HEK293 (cell line): ENCODE measurements around the gene AKAP12.

ENCODE experiments used
- CTCF ChIA-PET: fragments of 350-600 bp; formaldehyde crosslinking; extraction: SDS; loops from one replicate; lab custom pipeline; 2021; ENCODE audit warnings: antibody characterized with exemption; lab: Yijun Ruan, JAX
- POLR2A ChIA-PET: fragments of 300-600 bp; formaldehyde crosslinking; extraction: SDS; loops from one replicate; lab custom pipeline; 2020; ENCODE audit warnings: antibody characterized with exemption, inconsistent platforms; lab: Yijun Ruan, JAX
- H3K27ac ChIP-seq: fragments of 200-500 bp; sonication (Bioruptor generic); 2 replicates; pipeline ENCODE4 v1.5.1; 2014; ENCODE audit warnings: low read depth, low read length, control low read depth, inconsistent platforms; ENCODE audit errors: extremely low read depth
- H3K36me3 ChIP-seq, 2 experiments: fragments of 200-500 bp in 1 of 2; sonication (Bioruptor generic) in 1 of 2; 1 replicate in 1 of 2; 2 replicates in 1 of 2; pipeline ENCODE4 v1.5.1; 2014 to 2017; ENCODE audit warnings: inconsistent platforms in 2 of 2, low read length in 2 of 2; ENCODE audit not compliant: control insufficient read depth in 2 of 2, insufficient read depth in 1 of 2
- H3K4me1 ChIP-seq: fragments of 200-500 bp; sonication (Bioruptor generic); 2 replicates; pipeline ENCODE4 v1.5.1; 2014; ENCODE audit warnings: mild to moderate bottlenecking, low read length, inconsistent platforms; ENCODE audit not compliant: control insufficient read depth, insufficient read depth
- H3K4me3 ChIP-seq: 2 replicates; pipeline ENCODE4 v1.5.1; 2011; ENCODE audit warnings: low read depth, mild to moderate bottlenecking, control low read depth, low read length, moderate library complexity
- H3K9me3 ChIP-seq: fragments of 200-500 bp; sonication (Bioruptor generic); 2 replicates; pipeline ENCODE4 v1.5.1; 2014; ENCODE audit warnings: low read depth, low read length, inconsistent platforms; ENCODE audit not compliant: control insufficient read depth, insufficient read depth
- FEZF1 ChIP-seq: fragments of 450-650 bp; formaldehyde crosslinking; IDR thresholded peaks from 2 replicates; pipeline ENCODE4 v1.5.1; 2016; ENCODE audit warnings: missing biosample characterization, missing genetic modification characterization
- GLIS2 ChIP-seq: fragments of 450-650 bp; formaldehyde crosslinking; IDR thresholded peaks from 2 replicates; pipeline ENCODE4 v1.5.1; 2016; ENCODE audit warnings: missing biosample characterization, missing genetic modification characterization
- MZF1 ChIP-seq: fragments of 450-650 bp; formaldehyde crosslinking; IDR thresholded peaks from 2 replicates; pipeline ENCODE4 v1.5.1; 2017; ENCODE audit warnings: missing biosample characterization, missing genetic modification characterization, borderline replicate concordance
- OSR2 ChIP-seq: fragments of 450-650 bp; formaldehyde crosslinking; IDR thresholded peaks from 2 replicates; pipeline ENCODE4 v1.5.1; 2016; ENCODE audit warnings: missing biosample characterization, missing genetic modification characterization
- SETDB1 ChIP-seq: IDR thresholded peaks from one replicate; pipeline ENCODE4 v1.6.1; 2017; ENCODE audit warnings: mild to moderate bottlenecking, low read length, moderate library complexity, mixed read lengths; ENCODE audit not compliant: insufficient read length
- SP2 ChIP-seq: fragments of 450-650 bp; formaldehyde crosslinking; IDR thresholded peaks from 2 replicates; pipeline ENCODE4 v1.5.1; 2016; ENCODE audit warnings: missing biosample characterization, missing genetic modification characterization
- SP7 ChIP-seq: fragments of 450-650 bp; formaldehyde crosslinking; IDR thresholded peaks from 2 replicates; pipeline ENCODE4 v1.5.1; 2016; ENCODE audit warnings: missing biosample characterization, missing genetic modification characterization
- TRIM28 ChIP-seq: IDR thresholded peaks from 2 replicates; pipeline ENCODE4 v1.6.1; 2011; ENCODE audit warnings: low read length, control low read depth, borderline replicate concordance
- ZBTB1 ChIP-seq: fragments of 450-650 bp; formaldehyde crosslinking; IDR thresholded peaks from 2 replicates; pipeline ENCODE4 v1.5.1; 2016; ENCODE audit warnings: missing biosample characterization, missing genetic modification characterization
- ZBTB17 ChIP-seq: fragments of 450-650 bp; formaldehyde crosslinking; IDR thresholded peaks from 2 replicates; pipeline ENCODE4 v1.5.1; 2016; ENCODE audit warnings: missing biosample characterization, missing genetic modification characterization
- ZNF146 ChIP-seq: fragments of 450-650 bp; formaldehyde crosslinking; IDR thresholded peaks from 2 replicates; pipeline ENCODE4 v1.5.1; 2016; ENCODE audit warnings: missing biosample characterization, missing genetic modification characterization
- ZNF157 ChIP-seq: fragments of 450-650 bp; formaldehyde crosslinking; IDR thresholded peaks from 2 replicates; pipeline ENCODE4 v1.5.1; 2016; ENCODE audit warnings: missing biosample characterization, missing genetic modification characterization
- ZNF19 ChIP-seq: fragments of 450-650 bp; formaldehyde crosslinking; IDR thresholded peaks from 2 replicates; pipeline ENCODE4; 2016; ENCODE audit warnings: missing biosample characterization, missing genetic modification characterization, low read depth
- ZNF274 ChIP-seq, 2 experiments: fragments of 200-500 bp in 1 of 2; fragments of 450-650 bp in 1 of 2; sonication (Bioruptor generic) in 1 of 2; formaldehyde crosslinking in 1 of 2; IDR thresholded peaks; 2 replicates each; pipeline versions ENCODE4 v1.5.1 to v1.6.1; 2014 to 2016; ENCODE audit warnings: borderline replicate concordance in 1 of 2, inconsistent platforms in 1 of 2, low read length in 1 of 2, missing biosample characterization in 1 of 2, missing genetic modification characterization in 1 of 2
- ZNF324 ChIP-seq: fragments of 450-650 bp; formaldehyde crosslinking; IDR thresholded peaks from 2 replicates; pipeline ENCODE4 v1.5.1; 2016; ENCODE audit warnings: missing biosample characterization, missing genetic modification characterization
- ZNF37A ChIP-seq: fragments of 450-650 bp; IDR thresholded peaks from 2 replicates; pipeline ENCODE4 v1.5.1; 2018; ENCODE audit warnings: missing biosample characterization, missing genetic modification characterization
- ZNF423 ChIP-seq: fragments of 450-650 bp; formaldehyde crosslinking; IDR thresholded peaks from 2 replicates; pipeline ENCODE4 v1.5.1; 2016; ENCODE audit warnings: missing biosample characterization, missing genetic modification characterization
- ZNF48 ChIP-seq: fragments of 450-650 bp; formaldehyde crosslinking; IDR thresholded peaks from 2 replicates; pipeline ENCODE4 v1.5.1; 2016; ENCODE audit warnings: missing biosample characterization, missing genetic modification characterization
- ZNF660 ChIP-seq: fragments of 450-650 bp; IDR thresholded peaks from 2 replicates; pipeline ENCODE4 v1.5.1; 2018; ENCODE audit warnings: missing biosample characterization, mild to moderate bottlenecking, missing genetic modification characterization
- ZNF843 ChIP-seq: fragments of 450-650 bp; formaldehyde crosslinking; IDR thresholded peaks from 2 replicates; pipeline ENCODE4 v1.5.1; 2016; ENCODE audit warnings: missing biosample characterization, missing genetic modification characterization
- TF ChIP-seq, protein P1 (sequence below): fragments of 450-650 bp; formaldehyde crosslinking; IDR thresholded peaks from 2 replicates; pipeline ENCODE4 v1.5.1; 2016; ENCODE audit warnings: missing biosample characterization, missing genetic modification characterization
- TF ChIP-seq, protein P2 (sequence below): fragments of 450-650 bp; formaldehyde crosslinking; IDR thresholded peaks from 2 replicates; pipeline ENCODE4 v1.5.1; 2017; ENCODE audit warnings: missing biosample characterization, missing genetic modification characterization
- TF ChIP-seq, protein P3 (sequence below): fragments of 450-650 bp; formaldehyde crosslinking; IDR thresholded peaks from 2 replicates; pipeline ENCODE4 v1.5.1; 2016; ENCODE audit warnings: missing biosample characterization, missing genetic modification characterization, borderline replicate concordance
- TF ChIP-seq, protein P4 (sequence below): fragments of 450-650 bp; formaldehyde crosslinking; IDR thresholded peaks from 2 replicates; pipeline ENCODE4 v1.5.1; 2016; ENCODE audit warnings: missing biosample characterization, missing genetic modification characterization
- TF ChIP-seq, protein P5 (sequence below): fragments of 450-650 bp; formaldehyde crosslinking; IDR thresholded peaks from 2 replicates; pipeline ENCODE4 v1.5.1; 2016; ENCODE audit warnings: missing biosample characterization, missing genetic modification characterization
- TF ChIP-seq, protein P6 (sequence below): fragments of 450-650 bp; formaldehyde crosslinking; IDR thresholded peaks from 2 replicates; pipeline ENCODE4 v1.5.1; 2016; ENCODE audit warnings: missing biosample characterization, missing genetic modification characterization

AKAP12 gene

DNA sequence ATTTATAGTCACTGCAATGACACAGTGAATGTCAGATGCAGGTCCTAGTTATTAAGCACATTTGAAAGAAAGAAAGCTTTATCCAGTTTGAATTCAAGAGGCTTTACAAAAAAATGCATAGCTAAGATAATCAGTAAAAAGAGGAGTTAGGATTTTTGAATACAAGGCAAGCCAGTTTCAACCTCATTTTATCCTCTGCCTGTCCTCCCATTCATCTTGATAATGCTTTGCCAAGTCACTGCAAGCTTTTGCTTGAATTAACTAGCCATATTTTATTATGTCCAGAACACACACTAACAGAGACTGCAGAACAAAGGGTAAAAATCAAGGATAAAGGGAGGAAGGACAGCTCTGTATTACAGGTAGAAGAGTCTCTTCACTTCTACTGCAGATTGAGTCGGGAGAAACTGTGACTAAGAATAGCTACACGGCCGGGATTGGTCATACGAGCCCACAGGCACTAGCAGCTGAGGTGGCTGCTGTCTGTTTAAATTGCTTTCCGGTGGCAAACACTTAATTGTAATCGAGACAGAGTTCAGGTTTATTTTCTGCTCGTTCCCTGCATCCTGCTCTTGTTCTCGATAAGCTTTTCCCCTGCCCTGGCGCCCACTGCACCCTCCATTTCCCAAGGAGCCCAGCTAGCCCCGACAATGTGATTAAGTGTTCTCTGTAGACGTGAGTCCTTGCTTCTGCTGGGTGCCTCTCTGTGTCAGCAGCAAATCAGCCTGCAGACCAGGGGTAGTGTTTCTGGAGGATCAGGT lies 30.5 kb upstream of the AKAP12 start:
- no peak overlapping the region for H3K27ac ChIP-seq
- CTCF ChIA-PET: interaction anchor here (0.6 to 2.2 kb wide), 5 partner anchors 80 to 394 kb away, joined by 3 to 12 read pairs (median 3); no protein-coding TSS in a partner anchor
- TF ChIP-seq SP7 (tag by site-specific recombination): no peak
- no peak for TF ChIP-seq ZNF146 (tag by site-specific recombination)
- TF ChIP-seq TRIM28: peak; percentile 75
- TF ChIP-seq OSR2 (tag by site-specific recombination): 0 out of 2 replicates have a peak, but pooled peaks have one; percentile 13
- TF ChIP-seq ZBTB17 (tag by site-specific recombination): peak; percentile 64
- no peak for TF ChIP-seq MZF1 (tag by site-specific recombination)
- TF ChIP-seq ZNF274 (IDR thresholded peaks at IDR 0.05; ENCODE audit: low read length): no peak
- peak; percentile 39; the same call in 1 of the 2 replicates for TF ChIP-seq ZNF274 (tag by site-specific recombination; IDR thresholded peaks at IDR 0.05; ENCODE audit: borderline replicate concordance)
- no peak for TF ChIP-seq ZBTB1 (tag by site-specific recombination)
- TF ChIP-seq, protein P1, sequence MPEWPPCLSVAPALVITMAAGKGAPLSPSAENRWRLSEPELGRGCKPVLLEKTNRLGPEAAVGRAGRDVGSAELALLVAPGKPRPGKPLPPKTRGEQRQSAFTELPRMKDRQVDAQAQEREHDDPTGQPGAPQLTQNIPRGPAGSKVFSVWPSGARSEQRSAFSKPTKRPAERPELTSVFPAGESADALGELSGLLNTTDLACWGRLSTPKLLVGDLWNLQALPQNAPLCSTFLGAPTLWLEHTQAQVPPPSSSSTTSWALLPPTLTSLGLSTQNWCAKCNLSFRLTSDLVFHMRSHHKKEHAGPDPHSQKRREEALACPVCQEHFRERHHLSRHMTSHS: no peak
- TF ChIP-seq, protein P2, sequence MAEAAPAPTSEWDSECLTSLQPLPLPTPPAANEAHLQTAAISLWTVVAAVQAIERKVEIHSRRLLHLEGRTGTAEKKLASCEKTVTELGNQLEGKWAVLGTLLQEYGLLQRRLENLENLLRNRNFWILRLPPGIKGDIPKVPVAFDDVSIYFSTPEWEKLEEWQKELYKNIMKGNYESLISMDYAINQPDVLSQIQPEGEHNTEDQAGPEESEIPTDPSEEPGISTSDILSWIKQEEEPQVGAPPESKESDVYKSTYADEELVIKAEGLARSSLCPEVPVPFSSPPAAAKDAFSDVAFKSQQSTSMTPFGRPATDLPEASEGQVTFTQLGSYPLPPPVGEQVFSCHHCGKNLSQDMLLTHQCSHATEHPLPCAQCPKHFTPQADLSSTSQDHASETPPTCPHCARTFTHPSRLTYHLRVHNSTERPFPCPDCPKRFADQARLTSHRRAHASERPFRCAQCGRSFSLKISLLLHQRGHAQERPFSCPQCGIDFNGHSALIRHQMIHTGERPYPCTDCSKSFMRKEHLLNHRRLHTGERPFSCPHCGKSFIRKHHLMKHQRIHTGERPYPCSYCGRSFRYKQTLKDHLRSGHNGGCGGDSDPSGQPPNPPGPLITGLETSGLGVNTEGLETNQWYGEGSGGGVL (tag by site-specific recombination): no peak
- peak overlapping the region; percentile 27 for H3K4me3 ChIP-seq
- H3K36me3 ChIP-seq: no peaks in the 10 kb centered on the region
- no peaks in the 10 kb centered on the region for H3K9me3 ChIP-seq
- POLR2A ChIA-PET: interaction anchor here (0.6 kb wide), 2 partner anchors 36 to 225 kb away, joined by 4 read pairs; no protein-coding TSS in a partner anchor
- H3K4me1 ChIP-seq: no peaks in the 10 kb centered on the region; the same call in 1 of the 2 replicates

DNA sequence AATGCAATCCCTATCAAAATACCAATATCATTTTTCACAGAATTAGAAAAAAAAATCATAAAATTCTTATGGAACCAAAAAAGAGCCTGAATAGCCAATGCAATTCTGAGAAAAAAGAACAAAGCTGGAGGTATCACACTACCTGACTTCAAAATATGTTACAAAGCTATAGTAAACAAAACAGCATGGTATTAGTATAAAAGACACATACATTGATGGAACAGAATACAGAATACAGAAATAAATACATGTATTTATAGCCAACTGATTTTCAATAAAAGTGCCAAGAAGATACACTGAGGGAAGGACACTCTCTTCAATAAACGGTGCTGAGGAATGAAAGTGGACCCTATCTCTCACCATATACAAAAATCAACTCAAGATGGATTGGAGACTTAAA lies 28.7 kb upstream of the AKAP12 start:
- H3K9me3 ChIP-seq: no peaks in the 10 kb centered on the region
- no peak overlapping the region for H3K27ac ChIP-seq
- H3K4me1 ChIP-seq: no peaks in the 10 kb centered on the region; the same call in 1 of the 2 replicates
- H3K36me3 ChIP-seq: no peaks in the 10 kb centered on the region
- H3K4me3 ChIP-seq: no peak overlapping the region
- CTCF ChIA-PET: interaction anchor here (1.0 kb wide), 1 partner anchor 197 kb away, joined by 4 read pairs; no protein-coding TSS in a partner anchor
- POLR2A ChIA-PET: interaction anchor here (0.7 kb wide), 2 partner anchors 31 to 185 kb away, joined by 6 to 8 read pairs; no protein-coding TSS in a partner anchor
- no peak for TF ChIP-seq ZNF423 (tag by site-specific recombination)
- no peak for TF ChIP-seq FEZF1 (tag by site-specific recombination)
- no peak for TF ChIP-seq GLIS2 (tag by site-specific recombination)
- TF ChIP-seq, protein P3, sequence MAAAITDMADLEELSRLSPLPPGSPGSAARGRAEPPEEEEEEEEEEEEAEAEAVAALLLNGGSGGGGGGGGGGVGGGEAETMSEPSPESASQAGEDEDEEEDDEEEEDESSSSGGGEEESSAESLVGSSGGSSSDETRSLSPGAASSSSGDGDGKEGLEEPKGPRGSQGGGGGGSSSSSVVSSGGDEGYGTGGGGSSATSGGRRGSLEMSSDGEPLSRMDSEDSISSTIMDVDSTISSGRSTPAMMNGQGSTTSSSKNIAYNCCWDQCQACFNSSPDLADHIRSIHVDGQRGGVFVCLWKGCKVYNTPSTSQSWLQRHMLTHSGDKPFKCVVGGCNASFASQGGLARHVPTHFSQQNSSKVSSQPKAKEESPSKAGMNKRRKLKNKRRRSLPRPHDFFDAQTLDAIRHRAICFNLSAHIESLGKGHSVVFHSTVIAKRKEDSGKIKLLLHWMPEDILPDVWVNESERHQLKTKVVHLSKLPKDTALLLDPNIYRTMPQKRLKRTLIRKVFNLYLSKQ (tag by site-specific recombination): no peak
- TF ChIP-seq ZNF37A (tag by site-specific recombination): no peak
- TF ChIP-seq, protein P4, sequence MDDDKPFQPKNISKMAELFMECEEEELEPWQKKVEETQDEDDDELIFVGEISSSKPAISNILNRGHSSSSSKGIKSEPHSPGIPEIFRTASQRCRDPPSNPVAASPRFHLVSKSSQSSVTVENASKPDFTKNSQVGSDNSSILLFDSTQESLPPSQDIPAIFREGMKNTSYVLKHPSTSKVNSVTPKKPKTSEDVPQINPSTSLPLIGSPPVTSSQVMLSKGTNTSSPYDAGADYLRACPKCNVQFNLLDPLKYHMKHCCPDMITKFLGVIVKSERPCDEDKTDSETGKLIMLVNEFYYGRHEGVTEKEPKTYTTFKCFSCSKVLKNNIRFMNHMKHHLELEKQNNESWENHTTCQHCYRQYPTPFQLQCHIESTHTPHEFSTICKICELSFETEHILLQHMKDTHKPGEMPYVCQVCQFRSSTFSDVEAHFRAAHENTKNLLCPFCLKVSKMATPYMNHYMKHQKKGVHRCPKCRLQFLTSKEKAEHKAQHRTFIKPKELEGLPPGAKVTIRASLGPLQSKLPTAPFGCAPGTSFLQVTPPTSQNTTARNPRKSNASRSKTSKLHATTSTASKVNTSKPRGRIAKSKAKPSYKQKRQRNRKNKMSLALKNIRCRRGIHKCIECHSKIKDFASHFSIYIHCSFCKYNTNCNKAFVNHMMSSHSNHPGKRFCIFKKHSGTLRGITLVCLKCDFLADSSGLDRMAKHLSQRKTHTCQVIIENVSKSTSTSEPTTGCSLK: no peak
- TF ChIP-seq, protein P5, sequence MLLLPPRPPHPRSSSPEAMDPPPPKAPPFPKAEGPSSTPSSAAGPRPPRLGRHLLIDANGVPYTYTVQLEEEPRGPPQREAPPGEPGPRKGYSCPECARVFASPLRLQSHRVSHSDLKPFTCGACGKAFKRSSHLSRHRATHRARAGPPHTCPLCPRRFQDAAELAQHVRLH (tag by site-specific recombination): peak; percentile 82
- TF ChIP-seq SETDB1: peak; percentile 81
- TF ChIP-seq, protein P6, sequence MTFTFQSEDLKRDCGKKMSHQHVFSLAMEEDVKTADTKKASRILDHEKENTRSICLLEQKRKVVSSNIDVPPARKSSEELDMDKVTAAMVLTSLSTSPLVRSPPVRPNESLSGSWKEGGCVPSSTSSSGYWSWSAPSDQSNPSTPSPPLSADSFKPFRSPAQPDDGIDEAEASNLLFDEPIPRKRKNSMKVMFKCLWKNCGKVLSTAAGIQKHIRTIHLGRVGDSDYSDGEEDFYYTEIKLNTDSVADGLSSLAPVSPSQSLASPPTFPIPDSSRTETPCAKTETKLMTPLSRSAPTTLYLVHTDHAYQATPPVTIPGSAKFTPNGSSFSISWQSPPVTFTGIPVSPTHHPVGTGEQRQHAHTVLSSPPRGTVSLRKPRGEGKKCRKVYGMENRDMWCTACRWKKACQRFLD (tag by site-specific recombination): no peak
- peak; percentile 65; the same call in 1 of the 2 replicates for TF ChIP-seq TRIM28
- TF ChIP-seq ZNF324 (tag by site-specific recombination): no peak
- no peak for TF ChIP-seq ZNF157 (tag by site-specific recombination)
- no peak for TF ChIP-seq ZNF19 (tag by site-specific recombination)
- no peak for TF ChIP-seq ZNF660 (tag by site-specific recombination)
- TF ChIP-seq SP2 (tag by site-specific recombination): no peak
- no peak for TF ChIP-seq ZNF843 (tag by site-specific recombination)
- TF ChIP-seq ZNF48: no peak
